HG03469 (cell line): ENCODE data around the gene PI4KB.
A peak's percentile ranks its signal among the peaks of the same experiment; 100 is the strongest.
"Not testable (repeated sequence)": the region's sequence is repeated elsewhere in the genome, so short reads cannot be mapped to it uniquely, and the experiment has no call there.

ENCODE experiments used
- ATAC-seq: cut with Tn5 transposase; IDR thresholded peaks from one replicate; pipeline ENCODE4 v1.9.1; 2021; ENCODE audit warnings: mild to moderate bottlenecking, moderate library complexity, moderate number of reproducible peaks; ENCODE audit not compliant: unreplicated experiment

PI4KB gene

DNA sequence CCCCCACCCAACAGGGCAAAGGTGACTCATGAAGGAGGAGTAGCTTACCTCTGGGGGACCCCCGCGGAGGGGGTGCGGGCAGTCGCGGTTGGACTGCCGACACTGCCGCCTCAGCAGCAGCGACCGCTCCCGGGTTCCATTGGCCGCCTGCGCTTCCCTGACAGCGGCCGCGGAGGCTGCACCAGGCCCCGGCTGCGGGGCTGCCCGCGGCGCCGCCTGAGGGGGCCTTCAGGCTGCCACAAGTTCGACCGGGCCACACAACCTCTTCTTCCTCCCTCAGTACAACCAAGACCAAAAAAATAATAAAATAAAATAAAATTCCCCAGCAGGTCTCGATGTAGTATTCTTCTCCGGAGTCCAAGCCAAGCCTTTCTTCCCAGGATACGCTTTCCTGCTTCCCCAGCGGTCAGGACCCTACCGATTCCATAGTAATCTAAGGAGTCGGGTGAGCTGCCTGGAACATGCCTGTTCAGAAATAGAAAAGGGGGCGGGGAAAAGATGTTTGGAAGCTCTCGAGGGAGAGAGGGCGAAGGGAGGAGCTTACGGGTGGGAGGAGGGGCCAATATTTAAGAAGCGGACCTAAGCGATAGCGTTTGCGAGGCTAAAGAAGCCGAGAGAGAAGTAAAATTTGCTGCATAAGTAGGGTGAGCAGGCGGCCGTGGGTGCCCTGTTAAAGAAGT is at the start of gene PI4KB:
PI4KB (minus strand) TSS at position 194 of the 680 bp plus-strand sequence. CDS start 10,935 bp downstream, outside the sequence.
- ATAC-seq = peak; percentile 48

DNA sequence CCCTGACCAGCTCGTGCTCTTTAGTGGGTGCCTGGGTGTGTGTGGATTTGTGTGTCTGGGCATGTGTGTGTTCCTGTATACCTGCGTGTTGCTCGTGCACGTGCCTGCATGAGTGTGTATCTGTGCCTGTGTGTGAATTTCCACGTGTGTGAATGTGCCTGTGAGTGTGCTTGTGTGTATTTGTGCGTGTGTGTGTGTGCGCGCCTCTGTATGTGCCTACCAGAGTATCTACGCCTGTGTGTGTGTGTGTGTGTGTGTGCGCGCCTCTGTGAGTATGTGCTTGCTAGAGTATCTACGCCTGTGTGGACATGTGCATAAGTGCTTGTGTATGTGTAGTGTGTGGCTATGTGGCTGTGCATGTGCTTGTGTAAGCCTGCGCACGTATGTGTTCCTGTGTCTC is 46.0 kb upstream of the PI4KB start:
- no peak for ATAC-seq

GRCh38 chr1:151372058-151372934 is 45.1 kb upstream of the PI4KB start, which contains the start of gene SELENBP1:
TSS of gene SELENBP1 (minus strand) at chr1:151372705. CDS start at chr1:151372641, 64 bp downstream.
- ATAC-seq = no peak

DNA sequence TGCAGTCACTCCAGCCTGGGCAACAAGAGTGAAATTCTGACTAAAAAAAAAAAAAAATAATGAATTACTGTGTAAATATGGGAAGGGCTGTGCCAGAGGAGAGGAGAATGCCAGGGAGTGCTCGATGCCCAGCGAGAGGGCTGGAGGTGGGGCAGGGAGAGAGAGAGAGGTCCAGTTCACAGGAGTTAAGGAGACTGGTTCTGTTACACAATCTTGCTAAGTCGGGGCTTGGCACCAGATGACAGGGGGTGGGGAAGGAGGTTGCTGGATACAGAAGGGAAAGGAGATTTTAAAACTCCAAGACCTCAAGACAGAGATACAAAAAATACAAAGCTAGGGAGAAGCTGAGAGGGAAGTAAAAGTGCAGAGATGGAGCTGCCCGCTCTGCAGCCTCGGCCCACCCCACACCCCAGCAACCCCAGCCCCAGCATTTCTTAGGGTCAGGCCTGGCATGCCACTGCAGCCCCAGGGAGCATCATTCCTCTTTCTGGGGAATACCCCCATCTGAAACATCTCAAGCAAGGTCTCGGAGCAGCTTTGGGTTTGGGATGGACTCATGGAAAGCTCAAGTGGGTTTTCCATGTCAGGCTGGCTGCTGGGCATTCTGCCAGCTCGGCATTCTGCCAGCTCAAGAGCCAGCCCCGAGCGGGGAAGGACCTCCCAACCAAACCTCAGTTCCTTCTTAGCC is 44.3 kb upstream of the PI4KB start:
- ATAC-seq = no peak

DNA sequence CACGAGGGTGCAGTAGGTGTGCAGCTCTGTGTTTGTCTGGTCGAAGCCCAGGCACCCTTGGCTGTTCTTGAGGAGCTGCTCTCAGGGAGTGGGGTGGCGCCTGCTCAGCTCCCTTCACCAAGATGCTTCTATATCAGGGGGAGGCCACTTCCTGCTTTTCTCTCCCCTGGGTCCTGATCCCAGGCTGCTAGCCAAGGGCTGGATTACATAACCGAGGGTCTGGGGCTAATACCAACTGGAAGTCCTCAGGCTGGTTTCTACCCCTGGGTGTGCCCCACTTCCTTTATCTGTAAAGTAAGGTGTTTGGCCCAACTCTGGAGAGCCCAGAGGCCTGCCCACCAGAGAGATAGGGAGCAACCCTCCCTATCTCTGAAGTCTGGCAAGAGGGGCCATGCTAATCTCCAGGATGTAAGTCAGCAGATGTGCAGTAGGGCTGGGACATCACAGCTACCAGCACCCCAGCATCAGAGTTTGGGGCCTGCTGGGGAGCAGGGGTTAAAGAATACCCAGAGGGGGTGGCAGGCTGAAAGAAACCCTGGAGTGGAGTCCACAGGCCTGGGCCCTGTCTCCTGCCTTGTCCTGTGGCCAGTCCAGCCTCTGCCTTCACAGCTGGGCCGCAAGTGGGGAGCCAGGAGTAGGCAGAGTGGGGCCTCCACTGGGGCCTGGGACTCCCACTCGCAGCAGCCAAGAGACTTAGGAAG is 43.1 kb upstream of the PI4KB start:
- ATAC-seq = no peak

DNA sequence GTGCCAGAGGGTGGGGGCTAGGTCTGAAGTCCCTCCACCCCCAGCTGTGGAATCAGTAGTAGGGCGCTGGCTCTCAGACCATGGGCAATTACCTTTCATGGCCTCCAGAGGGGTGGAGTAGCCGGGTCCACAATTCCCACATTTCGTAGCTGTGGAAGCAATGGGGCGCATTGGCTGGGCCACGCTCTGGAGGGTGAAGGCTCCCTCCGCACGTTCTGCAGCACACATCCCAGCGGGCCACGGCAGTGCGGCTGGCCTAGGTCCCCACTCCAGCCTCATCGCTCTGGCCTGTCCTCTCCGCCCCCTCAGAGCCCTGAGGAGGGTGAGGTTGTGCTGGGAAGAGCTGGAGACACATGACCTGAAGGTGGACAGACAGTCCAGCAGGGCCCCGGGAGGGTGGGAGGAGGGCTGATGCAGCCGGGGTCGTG is 42.4 kb upstream of the PI4KB start:
- no peak for ATAC-seq

DNA sequence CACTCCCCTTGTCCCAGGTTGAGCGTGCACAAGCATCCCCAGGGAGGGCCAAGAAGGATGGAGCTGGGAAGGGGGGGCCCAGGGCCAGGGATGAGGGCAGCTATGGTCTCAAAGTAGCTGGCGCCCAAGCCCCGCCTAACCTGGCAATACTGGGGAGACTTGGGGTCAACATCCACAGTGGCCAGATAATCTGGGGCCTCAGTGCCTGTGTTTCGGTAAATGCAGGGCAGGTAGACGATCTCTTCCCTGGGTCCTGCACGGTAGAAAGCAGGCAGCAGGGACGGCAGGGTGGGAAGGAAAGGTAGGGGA is 42.0 kb upstream of the PI4KB start:
- no peak for ATAC-seq

GRCh38 chr1:151368393-151369301 is 41.4 kb upstream of the PI4KB start:
- ATAC-seq = no peak

GRCh38 chr1:151367658-151368392 is 40.6 kb upstream of the PI4KB start:
- ATAC-seq = no peak

GRCh38 chr1:151364996-151365395 is 37.8 kb upstream of the PI4KB start:
- ATAC-seq = no peak

GRCh38 chr1:151362308-151363155 is 35.3 kb upstream of the PI4KB start:
- no peak for ATAC-seq

- ATAC-seq = no peak
Observed at GRCh38 chr1:151361883-151362282, 34.7 kb upstream of the PI4KB start.

- ATAC-seq = no peak
Observed at GRCh38 chr1:151356696-151357095, 29.5 kb upstream of the PI4KB start.

- no peak for ATAC-seq
Observed at GRCh38 chr1:151352021-151352718, 25.0 kb upstream of the PI4KB start.

DNA sequence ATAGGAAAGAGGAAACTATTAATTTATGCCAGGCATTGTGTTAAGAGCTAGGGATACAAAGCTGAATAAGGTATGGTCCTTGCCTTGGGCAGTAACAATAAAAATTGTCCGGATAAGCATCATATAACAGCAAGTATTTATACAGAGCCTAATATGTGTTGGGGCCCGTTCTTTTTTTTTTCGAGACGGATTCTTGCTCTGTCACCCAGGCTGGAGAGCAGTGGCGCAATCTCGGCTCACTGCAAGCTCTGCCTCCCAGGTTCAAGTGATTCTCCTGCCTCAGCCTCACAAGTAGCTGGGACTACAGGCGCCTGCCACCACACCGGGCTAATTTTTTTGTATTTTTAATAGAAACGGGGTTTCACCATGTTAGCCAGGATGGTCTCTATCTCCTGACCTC is 23.1 kb upstream of the PI4KB start:
- not testable (repeated sequence) for ATAC-seq

DNA sequence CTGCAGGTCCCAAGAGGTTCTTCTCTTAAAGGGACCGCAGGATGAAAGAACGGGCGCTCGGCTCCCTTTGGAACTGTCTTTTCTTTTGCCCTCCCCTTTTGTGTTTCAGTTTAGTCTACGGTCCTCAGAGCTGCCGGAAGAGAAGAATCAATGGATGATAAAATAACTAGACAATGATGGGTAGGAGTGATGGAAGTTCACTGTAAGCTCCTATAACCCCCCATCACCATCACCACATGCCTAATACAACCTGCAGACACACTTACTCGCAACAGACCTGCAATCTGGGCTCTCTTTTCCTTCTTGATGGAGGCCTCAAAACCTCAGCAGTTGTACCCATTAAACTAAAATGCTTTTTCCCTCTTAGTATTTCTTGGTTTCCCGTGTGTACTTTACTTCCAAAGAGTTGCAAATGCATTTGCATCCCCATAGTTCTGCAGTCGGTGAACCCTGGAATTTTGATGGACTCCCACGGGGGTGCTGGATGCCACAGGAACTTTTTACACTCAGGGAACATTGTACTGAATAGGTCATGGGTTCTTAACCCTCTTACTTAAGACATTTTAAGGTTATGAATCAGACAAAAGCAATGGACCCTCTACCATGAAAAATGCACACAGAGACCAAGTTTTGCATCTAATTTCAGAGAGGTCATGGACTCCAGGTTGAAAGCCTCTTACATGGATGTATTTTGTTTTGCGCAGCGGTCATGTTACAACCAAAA is 20.5 kb upstream of the PI4KB start:
- ATAC-seq = no peak
